GM12891 (cell line): ENCODE results near the gene STXBP4.

Source experiments
- DNase-seq: peaks from one replicate; pipeline ENCODE4 v3.0.0; 2011; ENCODE audit warnings: low spot score; ENCODE audit not compliant: insufficient read length
- FAIRE-seq: peaks from 2 replicates; lab custom pipeline; 2011; peaks lifted over from hg19 to GRCh38; lab: Jason Lieb, UNC
- PAX5 ChIP-seq: IDR thresholded peaks from 2 replicates; pipeline ENCODE4 v1.6.1; 2011; ENCODE audit warnings: low read length, moderate library complexity, mild to moderate bottlenecking; ENCODE audit not compliant: insufficient read depth, severe bottlenecking
- POLR2A ChIP-seq: IDR thresholded peaks from 2 replicates; pipeline ENCODE4 v1.6.1; 2011; ENCODE audit warnings: low read depth, low read length, control low read depth
- POLR2AphosphoS5 ChIP-seq: IDR thresholded peaks from 2 replicates; pipeline ENCODE4 v1.6.1; 2011; ENCODE audit warnings: low read depth, low read length, control low read depth
- POU2F2 ChIP-seq: IDR thresholded peaks from 2 replicates; pipeline ENCODE4 v1.6.1; 2011; ENCODE audit warnings: low read depth, mild to moderate bottlenecking, control low read depth, low read length, moderate library complexity
- SPI1 ChIP-seq: IDR thresholded peaks from 2 replicates; pipeline ENCODE4 v1.6.1; 2011; ENCODE audit warnings: low read depth, low read length, control low read depth
- TAF1 ChIP-seq: IDR thresholded peaks from 2 replicates; pipeline ENCODE4 v1.6.1; 2011; ENCODE audit warnings: low read depth, low read length, control low read depth

Gene STXBP4

DNA sequence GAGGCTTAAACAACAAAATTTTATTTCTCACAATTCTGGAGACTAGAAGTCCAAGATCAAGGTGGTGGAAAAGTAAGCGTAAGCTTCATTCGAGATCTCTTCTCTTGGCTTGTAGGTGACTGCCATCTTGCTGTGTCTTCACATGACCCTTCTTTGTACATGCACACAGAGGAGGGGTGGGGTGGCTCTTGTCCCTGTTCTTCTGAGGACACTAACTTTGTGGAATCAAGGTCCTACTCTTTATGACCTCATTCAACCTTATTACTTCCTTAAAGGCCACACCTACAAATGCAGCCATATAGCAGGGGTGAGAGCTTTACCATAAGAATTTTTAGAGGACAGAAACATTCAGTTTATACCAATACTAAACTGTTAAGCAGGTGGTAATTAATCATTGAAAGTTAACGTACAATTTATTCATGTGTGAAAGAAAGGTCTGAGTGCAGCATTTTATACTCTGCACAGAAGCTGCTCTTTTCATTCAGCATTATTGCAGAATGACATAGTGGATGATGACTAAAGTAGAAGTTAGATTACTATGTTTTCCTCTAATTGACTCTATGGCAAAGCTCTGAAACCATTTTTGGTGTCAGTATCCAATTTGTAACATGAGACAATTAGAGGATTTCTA, 156.3 kb downstream of the STXBP4 start:
- TF ChIP-seq POLR2A: no peak
- no peak for TF ChIP-seq POLR2AphosphoS5
- TF ChIP-seq TAF1: no peak
- TF ChIP-seq SPI1: no peak
- no peak for TF ChIP-seq PAX5
- FAIRE-seq (no peak), DNase-seq (no peak)

DNA sequence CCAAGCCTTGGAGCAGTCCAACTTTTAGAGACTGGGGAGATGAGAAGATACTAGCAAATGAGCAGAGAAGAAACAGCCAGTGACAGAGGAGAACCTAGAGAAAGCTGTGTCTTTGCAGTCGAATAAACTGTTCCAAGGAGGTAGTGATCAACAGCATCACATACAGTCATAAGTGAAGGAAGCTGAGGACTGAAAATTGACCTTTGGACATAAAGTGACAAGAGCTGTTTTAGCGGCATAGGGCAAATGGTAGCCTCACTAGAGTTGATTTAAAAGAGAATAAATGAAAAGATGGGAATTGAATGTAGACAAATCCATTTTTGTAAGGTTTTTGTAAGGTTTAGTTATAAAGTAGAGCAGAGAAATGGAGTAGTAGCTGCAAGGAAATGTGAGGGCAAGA, 165.0 kb downstream of the STXBP4 start:
- FAIRE-seq: no peak

DNA sequence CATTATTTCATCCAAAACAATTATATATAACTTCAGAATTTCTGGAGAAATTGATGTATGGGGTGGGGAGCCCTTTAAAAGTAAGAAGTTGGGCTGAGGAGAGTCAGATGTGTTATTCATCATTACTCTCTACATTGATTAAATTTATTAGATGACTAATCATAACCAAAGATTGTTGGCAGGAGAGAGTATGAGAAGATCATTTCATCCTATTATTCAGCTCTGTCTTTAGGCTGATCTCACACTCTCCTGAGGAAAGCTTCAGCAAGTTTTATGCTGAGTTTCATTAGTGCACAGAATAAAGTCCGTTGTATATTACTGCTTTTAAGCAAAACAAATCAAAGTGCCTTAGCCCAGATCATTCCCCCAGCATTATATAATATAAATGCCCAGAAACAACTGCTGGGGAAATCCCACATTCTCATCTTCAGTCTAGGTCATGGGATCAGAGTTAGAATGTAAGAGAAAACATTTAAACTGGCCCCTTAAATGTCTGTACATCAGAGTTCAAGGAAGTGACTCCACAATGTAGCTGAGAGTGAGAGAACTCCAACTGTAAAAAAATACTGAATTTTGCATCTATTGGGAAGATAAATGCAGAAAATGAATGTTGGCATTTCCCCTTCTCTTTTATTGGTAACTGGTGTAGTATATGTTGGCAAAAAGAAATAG, 166.1 kb downstream of the STXBP4 start:
- no peak for DNase-seq

More for the DNA sequence above, 165.0 kb downstream of the STXBP4 start:
- no peak for DNase-seq
- no peak for TF ChIP-seq POLR2AphosphoS5
- TF ChIP-seq PAX5: no peak
- no peak for TF ChIP-seq POU2F2
- no peak for TF ChIP-seq POLR2A
- TF ChIP-seq SPI1: no peak
- no peak for TF ChIP-seq TAF1

GRCh38 chr17:55140809-55141208, 172.2 kb downstream of the STXBP4 start:
- DNase-seq (no peak), FAIRE-seq (no peak)
- TF ChIP-seq POU2F2: no peak
- TF ChIP-seq TAF1: no peak
- no peak for TF ChIP-seq POLR2AphosphoS5
- no peak for TF ChIP-seq PAX5
- TF ChIP-seq SPI1: no peak
- TF ChIP-seq POLR2A: no peak

More for the DNA sequence above, 166.1 kb downstream of the STXBP4 start:
- TF ChIP-seq TAF1 (no peak), POU2F2 (no peak), SPI1 (no peak), POLR2AphosphoS5 (no peak), POLR2A (no peak), PAX5 (no peak)
- FAIRE-seq: no peak

GRCh38 chr17:55144518-55144917, 176.0 kb downstream of the STXBP4 start:
- FAIRE-seq (no peak), DNase-seq (no peak)
- TF ChIP-seq PAX5: no peak
- TF ChIP-seq POLR2AphosphoS5: no peak
- no peak for TF ChIP-seq POLR2A
- no peak for TF ChIP-seq POU2F2
- TF ChIP-seq TAF1: no peak
- TF ChIP-seq SPI1: no peak

DNA sequence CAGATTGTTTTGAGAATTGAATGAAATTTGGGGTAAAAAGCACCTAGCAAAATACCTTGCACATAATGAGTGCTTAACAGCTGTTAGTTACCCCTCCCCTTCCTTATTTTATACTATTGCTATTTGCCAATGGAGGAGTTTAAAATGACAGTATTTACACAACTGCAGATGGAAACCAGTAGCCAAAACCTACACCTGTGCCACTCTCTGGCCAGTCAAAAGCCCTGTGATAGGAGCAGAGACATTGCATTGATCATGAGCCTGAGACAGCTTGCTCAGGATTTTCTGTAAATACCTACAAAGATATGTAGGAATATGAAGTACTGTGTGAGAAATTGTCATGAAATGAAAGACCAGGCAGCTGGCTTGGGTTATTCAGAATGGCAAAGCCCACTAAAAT, 180.9 kb downstream of the STXBP4 start:
- DNase-seq (no peak), FAIRE-seq (no peak)
- TF ChIP-seq POLR2AphosphoS5 (no peak), POLR2A (no peak), TAF1 (no peak), SPI1 (no peak), PAX5 (no peak), POU2F2 (no peak)

DNA sequence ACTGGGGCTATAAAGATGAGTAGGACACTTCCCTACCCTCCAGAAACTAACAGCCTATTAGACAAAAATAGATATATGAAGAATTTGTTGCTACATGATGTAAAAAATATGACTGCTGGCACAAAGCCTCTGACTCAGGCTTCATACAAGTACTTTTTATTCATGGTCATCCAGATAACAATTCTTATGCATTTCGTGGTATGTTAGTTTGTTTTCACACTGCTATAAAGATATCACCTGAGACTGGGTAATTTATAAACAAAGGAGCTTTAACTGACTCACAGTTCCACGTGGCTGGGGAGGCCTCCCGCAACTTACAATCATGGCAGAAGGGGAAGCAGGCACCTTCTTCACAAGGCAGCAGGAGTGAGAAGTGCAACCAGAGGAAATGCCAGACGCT, 183.7 kb downstream of the STXBP4 start:
- DNase-seq (no peak), FAIRE-seq (no peak)
- no peak for TF ChIP-seq PAX5
- no peak for TF ChIP-seq TAF1
- TF ChIP-seq POLR2A: no peak
- no peak for TF ChIP-seq POU2F2
- no peak for TF ChIP-seq SPI1
- TF ChIP-seq POLR2AphosphoS5: no peak

DNA sequence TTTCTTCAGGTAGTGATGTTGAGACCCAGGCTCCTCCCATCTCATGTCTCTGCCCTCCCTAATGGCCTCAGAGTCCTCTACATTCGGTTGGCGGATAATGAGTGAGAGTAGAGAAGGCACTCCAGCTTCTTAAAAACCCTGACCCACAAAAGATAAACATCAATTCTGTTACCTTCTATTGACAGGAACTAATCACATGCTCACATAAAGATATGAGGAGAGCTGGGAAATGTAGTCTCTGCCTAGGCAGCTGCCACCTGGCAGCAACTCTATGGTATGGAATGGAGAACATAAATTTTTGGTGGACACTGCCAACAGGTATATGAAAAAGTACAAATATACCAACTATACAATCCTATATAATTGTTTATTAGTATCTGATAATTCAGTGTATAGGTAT, 185.5 kb downstream of the STXBP4 start:
- TF ChIP-seq PAX5 (no peak), POLR2A (no peak), TAF1 (no peak), POLR2AphosphoS5 (no peak), SPI1 (no peak), POU2F2 (no peak)
- FAIRE-seq: no peak

GRCh38 chr17:55155856-55156560, 187.4 kb downstream of the STXBP4 start:
- FAIRE-seq (no peak), DNase-seq (no peak)
- no peak for TF ChIP-seq PAX5
- no peak for TF ChIP-seq POLR2A
- no peak for TF ChIP-seq POLR2AphosphoS5
- no peak for TF ChIP-seq POU2F2
- no peak for TF ChIP-seq TAF1
- TF ChIP-seq SPI1: no peak

More for the DNA sequence above, 185.5 kb downstream of the STXBP4 start:
- no peak for DNase-seq
